MM.1S (cell line): ENCODE results near the gene CCT8.

Experiments used
- DNase-seq: peaks from one replicate; pipeline ENCODE4 v3.0.0-alpha.2; 2015
- H2AFZ ChIP-seq: fragments of 300-600 bp; sonication (generic); 2 replicates; pipeline ENCODE4 v1.6.0; 2016; ENCODE audit warnings: antibody characterized with exemption, low read length
- H3F3A ChIP-seq: fragments of 300-600 bp; sonication (generic); 2 replicates; pipeline ENCODE4 v1.6.1; 2016; ENCODE audit warnings: mild to moderate bottlenecking, antibody characterized with exemption, low read length, moderate library complexity, mixed read lengths; ENCODE audit not compliant: insufficient read depth
- H3K27ac ChIP-seq: fragments of 300-600 bp; sonication (generic); 2 replicates; pipeline ENCODE4 v1.5.1; 2016; ENCODE audit warnings: mild to moderate bottlenecking, low read length
- H3K27me3 ChIP-seq: fragments of 300-600 bp; sonication (generic); replicated peaks from 2 replicates; pipeline ENCODE4 v1.6.0; 2016; ENCODE audit warnings: low read length; ENCODE audit not compliant: insufficient read depth
- H3K36me3 ChIP-seq: fragments of 300-600 bp; sonication (generic); replicated peaks from 2 replicates; pipeline ENCODE4 v1.6.1; 2016; ENCODE audit warnings: mild to moderate bottlenecking, low read length, mixed read lengths; ENCODE audit not compliant: insufficient read depth
- H3K4me1 ChIP-seq: fragments of 300-600 bp; sonication (generic); 2 replicates; pipeline ENCODE4 v1.6.1; 2016; ENCODE audit warnings: low read length, mixed read lengths
- H3K4me2 ChIP-seq: fragments of 300-600 bp; sonication (generic); 2 replicates; pipeline ENCODE4 v1.6.0; 2016; ENCODE audit warnings: low read depth, low read length
- H3K4me3 ChIP-seq: fragments of 300-600 bp; sonication (generic); 2 replicates; pipeline ENCODE4 v1.5.1; 2016; ENCODE audit warnings: low read length, mixed read lengths
- H3K79me2 ChIP-seq: fragments of 300-600 bp; sonication (generic); 2 replicates; pipeline ENCODE4 v1.6.1; 2016; ENCODE audit warnings: mixed run types, low read length, mixed read lengths
- H3K9ac ChIP-seq: fragments of 300-600 bp; sonication (generic); 2 replicates; pipeline ENCODE4 v1.6.1; 2016; ENCODE audit warnings: low read length, mixed read lengths
- H3K9me2 ChIP-seq: fragments of 300-600 bp; sonication (generic); replicated peaks from 2 replicates; pipeline ENCODE4 v1.6.1; 2016; ENCODE audit warnings: mild to moderate bottlenecking, low read length, mixed read lengths; ENCODE audit not compliant: insufficient read depth
- H3K9me3 ChIP-seq: fragments of 300-600 bp; sonication (generic); replicated peaks from 2 replicates; pipeline ENCODE4 v1.6.1; 2016; ENCODE audit warnings: mild to moderate bottlenecking, low read length, mixed read lengths; ENCODE audit not compliant: insufficient read depth
- H4K20me1 ChIP-seq: fragments of 300-600 bp; sonication (generic); 2 replicates; pipeline ENCODE4 v1.6.1; 2016; ENCODE audit warnings: mild to moderate bottlenecking, low read length, moderate library complexity, mixed read lengths; ENCODE audit not compliant: insufficient read depth
- EZH2 ChIP-seq: fragments of 300-600 bp; sonication (generic); optimal IDR thresholded peaks from 2 replicates; pipeline ENCODE3; 2017; ENCODE audit warnings: low read depth, mild to moderate bottlenecking, antibody characterized with exemption, low read length, mixed read lengths
- EZH2phosphoT487 ChIP-seq: fragments of 300-600 bp; sonication (generic); IDR thresholded peaks from 2 replicates; pipeline ENCODE4 v1.6.1; 2018; ENCODE audit warnings: antibody characterized with exemption, low read length
- TF ChIP-seq, protein P1 (sequence below): fragments of 300-600 bp; sonication (generic); IDR thresholded peaks from 2 replicates; pipeline ENCODE4 v1.5.1; 2016; ENCODE audit warnings: antibody characterized with exemption, low read length, mixed read lengths

The CCT8 gene

DNA sequence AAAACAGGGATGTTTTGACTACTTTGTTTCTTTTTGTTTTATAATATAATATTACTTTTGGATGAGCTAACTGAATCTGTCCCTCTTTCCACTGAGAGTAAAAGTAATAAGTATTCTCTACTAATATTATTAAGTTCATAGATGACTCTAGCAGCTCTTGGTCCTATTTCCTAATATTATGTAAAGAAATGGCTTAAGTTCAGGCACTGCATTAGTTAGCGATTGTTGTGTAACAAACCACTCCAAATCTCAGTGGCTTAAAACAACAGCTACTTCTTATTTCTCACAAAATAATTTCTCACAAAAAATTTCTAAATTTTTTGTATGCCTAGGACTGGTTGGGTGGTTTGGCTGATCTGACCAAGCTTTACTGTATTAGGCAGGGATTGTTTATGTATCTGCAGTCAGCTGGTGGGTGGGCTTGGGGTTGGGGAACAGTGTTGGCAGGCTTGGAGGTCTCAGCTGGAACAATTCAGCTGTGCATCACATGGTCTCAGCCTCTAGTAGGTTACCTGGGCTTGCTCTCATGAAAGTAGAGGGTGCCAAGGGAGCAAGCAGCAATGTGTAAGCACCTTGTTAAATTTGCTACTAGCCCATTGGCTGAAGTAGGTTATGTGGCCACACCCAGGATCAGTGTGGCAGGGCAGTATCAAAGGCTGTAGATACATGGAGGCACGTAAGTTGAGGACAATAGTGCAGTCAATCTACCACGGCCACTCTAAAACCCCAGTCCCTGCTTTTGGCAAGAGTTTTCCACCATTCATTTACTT lies 8.8 kb upstream of the CCT8 start:
- DNase-seq: no peak

DNA sequence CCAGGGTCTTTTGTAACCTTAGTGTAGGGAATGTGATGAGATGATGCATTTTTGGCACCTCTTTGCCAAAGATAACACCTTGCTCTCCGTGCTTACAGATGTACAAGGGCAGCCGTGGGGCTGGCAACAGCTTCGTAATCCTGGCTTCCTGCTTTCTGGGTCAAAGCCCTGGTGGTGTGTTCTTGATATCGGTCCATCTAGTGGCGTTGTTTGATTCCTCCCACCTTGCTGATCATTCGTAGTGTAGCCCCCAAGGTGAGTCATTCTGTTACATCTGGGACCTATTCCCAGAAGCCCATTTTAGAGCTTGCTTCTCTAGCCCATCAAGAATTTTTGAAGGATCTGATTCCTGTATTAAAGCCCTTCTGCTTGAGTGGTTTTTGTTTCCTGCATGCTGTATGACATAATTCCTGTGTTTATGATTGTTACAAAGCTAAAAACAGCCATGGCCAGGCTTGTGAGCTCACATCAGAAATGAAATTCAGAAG lies 7.0 kb upstream of the CCT8 start:
- no peaks in the 10 kb centered on the region for H3K36me3 ChIP-seq
- H3K9me3 ChIP-seq: no peaks in the 10 kb centered on the region
- H3K27ac ChIP-seq: no peak overlapping the region
- DNase-seq: no peak
- H4K20me1 ChIP-seq: no peaks in the 10 kb centered on the region
- TF ChIP-seq, protein P1, sequence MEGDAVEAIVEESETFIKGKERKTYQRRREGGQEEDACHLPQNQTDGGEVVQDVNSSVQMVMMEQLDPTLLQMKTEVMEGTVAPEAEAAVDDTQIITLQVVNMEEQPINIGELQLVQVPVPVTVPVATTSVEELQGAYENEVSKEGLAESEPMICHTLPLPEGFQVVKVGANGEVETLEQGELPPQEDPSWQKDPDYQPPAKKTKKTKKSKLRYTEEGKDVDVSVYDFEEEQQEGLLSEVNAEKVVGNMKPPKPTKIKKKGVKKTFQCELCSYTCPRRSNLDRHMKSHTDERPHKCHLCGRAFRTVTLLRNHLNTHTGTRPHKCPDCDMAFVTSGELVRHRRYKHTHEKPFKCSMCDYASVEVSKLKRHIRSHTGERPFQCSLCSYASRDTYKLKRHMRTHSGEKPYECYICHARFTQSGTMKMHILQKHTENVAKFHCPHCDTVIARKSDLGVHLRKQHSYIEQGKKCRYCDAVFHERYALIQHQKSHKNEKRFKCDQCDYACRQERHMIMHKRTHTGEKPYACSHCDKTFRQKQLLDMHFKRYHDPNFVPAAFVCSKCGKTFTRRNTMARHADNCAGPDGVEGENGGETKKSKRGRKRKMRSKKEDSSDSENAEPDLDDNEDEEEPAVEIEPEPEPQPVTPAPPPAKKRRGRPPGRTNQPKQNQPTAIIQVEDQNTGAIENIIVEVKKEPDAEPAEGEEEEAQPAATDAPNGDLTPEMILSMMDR: no peak
- no peak for TF ChIP-seq EZH2
- peaks cover 21% of the 10 kb centered on the region for H3K4me1 ChIP-seq
- H3K79me2 ChIP-seq: peaks cover 11% of the 10 kb centered on the region; the same call in 1 of the 2 replicates
- no peak overlapping the region for H3K4me3 ChIP-seq
- H3F3A ChIP-seq: peaks cover 28% of the 10 kb centered on the region
- no peak overlapping the region for H3K4me2 ChIP-seq
- H3K9me2 ChIP-seq: no peaks in the 10 kb centered on the region
- H2AFZ ChIP-seq: no peak overlapping the region
- H3K9ac ChIP-seq: no peak overlapping the region
- H3K27me3 ChIP-seq: no peaks in the 10 kb centered on the region

More for the DNA sequence above, 8.8 kb upstream of the CCT8 start:
- Histone ChIP-seq H3K79me2 (peaks cover 11% of the 10 kb centered on the region; the same call in 1 of the 2 replicates), H3K4me3 (no peak overlapping the region), H3K27me3 (no peaks in the 10 kb centered on the region), H2AFZ (no peak overlapping the region), H4K20me1 (no peaks in the 10 kb centered on the region), H3K9me3 (no peaks in the 10 kb centered on the region), H3K4me2 (no peak overlapping the region), H3K4me1 (peaks cover 21% of the 10 kb centered on the region), H3K27ac (no peak overlapping the region), H3K9ac (no peak overlapping the region), H3K36me3 (no peaks in the 10 kb centered on the region), H3F3A (peaks cover 17% of the 10 kb centered on the region), H3K9me2 (no peaks in the 10 kb centered on the region)
- no peak for TF ChIP-seq EZH2phosphoT487
- TF ChIP-seq, protein P1: no peak
- no peak for TF ChIP-seq EZH2

DNA sequence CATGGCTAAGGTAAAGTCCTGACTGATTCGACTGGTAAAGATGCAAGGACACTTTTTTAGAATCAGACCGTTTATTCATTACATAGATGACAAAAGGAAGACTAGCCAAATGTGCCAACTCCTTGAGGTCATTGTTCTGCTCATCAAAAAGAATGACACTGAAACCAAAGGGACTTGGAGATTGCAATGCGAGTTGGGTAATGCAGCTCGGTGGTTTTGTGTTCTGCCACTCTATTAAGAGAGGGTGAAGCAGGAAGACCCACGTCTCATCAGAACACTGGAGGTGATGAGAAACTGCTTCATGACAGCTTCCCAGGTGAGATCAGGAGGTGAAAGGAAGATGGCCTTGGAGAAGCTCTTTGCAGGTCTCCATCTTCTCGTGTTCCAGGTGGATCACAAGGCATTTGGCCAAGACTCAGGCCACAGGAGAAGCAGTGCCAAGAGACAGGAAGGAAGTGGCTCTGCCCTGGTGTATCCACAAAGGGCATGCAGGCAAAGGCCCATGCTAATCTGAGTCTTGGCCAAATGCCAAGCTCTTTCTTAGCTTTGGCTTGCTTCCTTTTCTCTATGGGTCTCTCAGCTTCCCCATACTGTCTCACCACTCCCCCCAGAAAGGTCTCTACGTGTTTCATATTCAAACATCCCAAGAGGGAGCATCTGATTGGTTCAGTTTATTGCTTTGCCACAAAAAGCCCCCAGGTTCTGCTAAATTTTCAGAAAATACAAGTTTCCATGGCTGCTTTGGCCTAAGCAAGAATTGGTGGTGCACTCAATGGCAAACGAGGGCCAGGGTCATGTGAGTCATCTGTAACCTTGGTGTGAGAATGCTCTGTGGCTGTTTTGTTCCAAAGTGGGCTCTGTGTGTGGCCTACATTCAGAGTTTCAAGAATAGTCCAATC lies 5.7 kb upstream of the CCT8 start:
- Histone ChIP-seq H3K4me3 (0 out of 2 replicates have a peak overlapping the region, but pooled peaks have one; percentile 4), H2AFZ (peak overlapping the region; percentile 48), H3K27me3 (no peaks in the 10 kb centered on the region), H3K9me2 (no peaks in the 10 kb centered on the region), H3K9ac (no peak overlapping the region), H4K20me1 (no peaks in the 10 kb centered on the region), H3K27ac (peak overlapping the region; percentile 59), H3F3A (peaks cover 28% of the 10 kb centered on the region), H3K9me3 (no peaks in the 10 kb centered on the region), H3K4me2 (peak overlapping the region; percentile 61), H3K36me3 (no peaks in the 10 kb centered on the region), H3K79me2 (peaks cover 11% of the 10 kb centered on the region; the same call in 1 of the 2 replicates), H3K4me1 (peaks cover 21% of the 10 kb centered on the region)
- TF ChIP-seq EZH2phosphoT487: no peak
- TF ChIP-seq, protein P1: no peak
- no peak for TF ChIP-seq EZH2
- peak; percentile 71 for DNase-seq
